GM19397 (cell line): ENCODE results near the gene RAPGEF1.
"Not testable (repeated sequence)": the region's sequence is repeated elsewhere in the genome, so short reads cannot be mapped to it uniquely, and the experiment has no call there.

Source experiments
- ATAC-seq: cut with Tn5 transposase; IDR thresholded peaks from one replicate; pipeline ENCODE4 v1.9.1; 2021; ENCODE audit warnings: mild to moderate bottlenecking, moderate library complexity; ENCODE audit not compliant: unreplicated experiment

RAPGEF1 gene

DNA sequence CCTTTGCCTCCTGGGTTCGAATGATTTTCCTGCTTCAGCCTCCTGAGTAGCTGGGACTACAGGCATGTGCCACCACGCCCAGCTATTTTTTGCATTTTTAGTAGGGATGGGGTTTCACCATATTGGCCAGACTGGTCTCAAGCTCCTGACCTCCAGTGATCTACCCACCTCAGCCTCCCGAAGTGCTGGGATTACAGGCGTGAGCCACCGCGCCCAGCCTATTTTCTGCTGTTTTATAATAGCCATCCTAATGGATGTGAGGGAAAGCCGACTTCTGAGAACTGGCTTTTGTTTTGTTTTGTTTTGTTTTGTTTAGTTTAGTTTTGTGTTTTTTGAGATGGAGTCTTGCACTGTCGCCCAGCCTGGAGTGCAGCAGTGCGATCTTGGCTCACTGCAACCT is 13.9 kb upstream of the RAPGEF1 start:
- ATAC-seq = not testable (repeated sequence)

DNA sequence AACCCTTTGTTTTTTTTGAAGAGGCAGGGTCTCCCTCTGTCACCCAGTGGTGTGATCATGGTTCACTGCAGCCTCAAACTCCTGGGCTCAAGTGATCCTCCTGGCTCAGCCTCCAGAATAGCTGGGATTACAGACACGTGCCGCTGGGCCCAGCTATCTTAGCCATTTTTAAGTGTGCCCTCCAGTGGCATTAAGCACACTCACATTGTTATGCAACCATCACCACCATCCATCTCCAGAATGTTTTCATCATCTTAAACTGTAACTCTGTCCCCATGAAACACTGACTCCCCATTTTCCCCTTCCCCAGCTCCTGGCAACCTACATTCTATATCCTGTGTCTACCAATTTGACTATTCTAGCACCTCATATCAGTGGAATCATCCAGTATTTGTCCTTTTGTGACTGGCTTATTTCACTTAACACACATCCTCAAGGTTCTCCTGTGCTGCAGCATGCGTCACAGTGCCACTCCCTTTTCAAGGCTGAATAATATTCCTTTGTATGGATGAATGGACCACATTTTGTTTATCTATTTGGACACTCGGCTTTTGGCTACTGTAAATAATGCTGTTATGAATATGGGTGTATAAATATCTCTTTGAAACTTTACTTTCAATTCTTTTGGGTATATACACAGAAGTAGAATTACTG is 12.5 kb upstream of the RAPGEF1 start:
- no peak for ATAC-seq

DNA sequence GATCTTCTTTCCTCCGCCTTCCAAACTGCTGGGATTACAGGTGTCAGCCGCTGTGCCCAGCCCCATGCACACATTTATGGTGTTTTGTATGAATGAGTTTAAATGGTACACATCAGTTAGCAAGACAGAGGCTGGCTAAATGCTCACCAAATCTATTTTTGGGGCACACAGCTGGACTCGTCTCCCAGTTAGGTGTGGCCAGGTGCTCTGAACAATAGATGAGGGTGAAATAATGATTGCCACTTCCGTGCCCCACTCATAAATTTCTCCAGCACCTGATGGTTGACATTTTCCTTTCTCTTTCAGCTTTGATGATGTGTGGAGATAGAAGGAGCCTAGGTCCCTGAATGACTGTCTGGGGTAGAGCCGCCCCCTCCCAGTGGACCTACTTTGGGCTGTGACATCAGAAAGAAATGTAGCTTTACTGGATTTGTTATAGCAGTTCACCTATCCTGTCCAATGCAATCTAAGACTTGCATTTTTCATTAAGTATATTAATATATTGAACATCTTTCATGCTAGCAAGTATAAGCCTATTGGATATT is 8.6 kb upstream of the RAPGEF1 start:
- ATAC-seq = no peak

DNA sequence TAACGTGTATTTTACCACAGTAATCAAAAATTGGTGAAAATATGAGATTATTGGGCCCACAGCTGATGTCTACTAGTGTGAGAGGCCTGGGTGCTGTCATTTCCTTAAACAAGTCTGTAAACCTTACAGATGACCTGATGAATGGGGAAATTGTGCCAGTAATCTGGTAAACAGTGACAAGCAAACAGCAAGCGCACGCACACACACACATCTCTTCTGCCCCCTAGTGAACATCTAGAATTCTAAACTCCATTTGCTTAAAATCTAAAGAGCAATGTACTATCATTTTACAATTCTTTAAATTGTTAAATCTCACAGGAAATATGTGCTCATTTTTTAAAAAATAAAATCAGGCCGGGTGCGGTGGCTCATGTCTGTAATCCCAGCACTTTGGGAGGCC is 7.5 kb upstream of the RAPGEF1 start:
- no peak for ATAC-seq

DNA sequence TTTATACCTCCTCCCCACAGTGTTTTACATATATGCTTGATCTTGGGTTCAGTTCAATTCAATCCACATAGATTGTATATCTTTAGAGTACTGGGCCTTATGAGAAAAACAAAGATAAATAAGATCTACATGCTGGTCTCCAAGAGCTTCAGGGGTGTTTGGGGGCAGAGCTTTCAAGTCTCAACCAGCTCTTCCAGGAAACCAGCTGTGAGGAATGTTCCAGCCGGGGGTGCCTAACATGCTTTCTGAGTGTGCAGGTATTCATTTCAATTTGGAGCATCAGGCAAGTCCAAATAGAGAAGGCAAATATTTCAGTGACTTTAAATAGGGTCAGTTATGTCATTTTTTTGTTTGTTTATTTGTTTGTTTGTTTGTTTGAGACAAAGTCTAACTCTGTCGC is 5.7 kb upstream of the RAPGEF1 start:
- ATAC-seq = no peak

DNA sequence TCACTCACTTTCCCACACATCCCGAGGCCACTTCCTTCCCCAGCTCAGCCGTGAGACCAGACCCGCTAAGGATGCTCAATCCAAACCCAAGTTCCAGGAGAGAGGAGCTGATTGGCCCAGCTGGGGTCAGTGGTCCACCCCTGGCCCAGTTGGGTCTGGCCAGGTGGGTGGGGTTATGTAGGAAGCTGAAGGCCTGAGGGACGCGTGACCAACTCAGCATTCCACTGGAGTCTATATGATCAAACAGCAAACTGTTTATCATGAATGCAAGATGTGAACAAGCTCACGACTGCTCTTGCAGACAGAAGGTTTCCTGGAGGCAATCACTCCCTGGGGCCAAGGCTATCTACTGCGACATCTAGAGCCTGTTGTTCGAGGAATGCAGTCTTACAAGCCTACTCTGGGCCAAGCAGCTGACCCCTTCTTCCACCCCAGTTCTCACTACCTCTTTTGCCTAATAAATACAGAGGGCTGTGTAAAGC is 4.9 kb upstream of the RAPGEF1 start:
- no peak for ATAC-seq

DNA sequence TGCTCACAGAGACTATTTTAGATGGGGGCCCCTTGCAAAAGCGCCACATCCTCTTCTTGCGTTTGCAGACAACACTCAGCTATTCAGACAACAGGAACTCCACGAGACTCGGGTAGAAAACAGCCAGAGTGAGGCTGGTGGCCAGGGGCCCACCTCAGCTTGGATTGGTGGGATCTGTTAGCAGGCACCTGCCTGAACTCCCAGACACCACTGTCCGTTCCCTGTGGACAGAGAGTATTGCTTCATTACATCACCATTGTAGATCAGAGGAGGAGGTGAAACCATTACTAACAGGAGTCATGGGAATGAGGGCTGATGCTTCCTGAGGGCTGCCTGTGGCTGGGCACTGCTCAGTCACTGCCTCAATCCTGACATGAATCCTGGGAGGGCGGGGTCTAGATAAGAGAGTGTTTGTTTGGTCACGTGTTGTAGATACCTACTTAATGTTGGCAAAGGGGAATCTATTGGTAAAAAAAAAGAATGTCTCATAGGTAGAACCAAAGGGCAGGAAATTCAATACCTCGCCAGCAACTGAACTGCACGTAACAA is 4.4 kb upstream of the RAPGEF1 start:
- ATAC-seq = no peak

DNA sequence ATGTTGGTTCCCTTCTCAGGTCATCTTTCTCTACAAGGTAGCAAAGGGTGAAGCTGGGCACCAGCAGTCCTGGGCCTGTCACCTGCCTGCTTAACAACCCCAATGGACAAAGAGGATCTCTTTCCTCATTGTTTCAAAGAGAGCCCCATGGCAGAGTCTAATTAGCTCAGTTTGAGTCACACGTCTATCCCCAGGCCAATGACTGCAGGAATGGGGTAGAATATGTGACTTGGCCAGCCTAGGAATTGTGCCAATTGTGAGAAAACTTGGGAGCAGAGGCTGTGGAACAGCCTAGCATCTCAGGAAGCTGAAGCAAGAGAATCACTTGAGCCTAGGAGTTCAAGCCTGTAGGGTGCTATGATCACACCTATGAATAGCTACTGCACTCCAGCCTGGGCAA is 3.6 kb upstream of the RAPGEF1 start:
- ATAC-seq = no peak

DNA sequence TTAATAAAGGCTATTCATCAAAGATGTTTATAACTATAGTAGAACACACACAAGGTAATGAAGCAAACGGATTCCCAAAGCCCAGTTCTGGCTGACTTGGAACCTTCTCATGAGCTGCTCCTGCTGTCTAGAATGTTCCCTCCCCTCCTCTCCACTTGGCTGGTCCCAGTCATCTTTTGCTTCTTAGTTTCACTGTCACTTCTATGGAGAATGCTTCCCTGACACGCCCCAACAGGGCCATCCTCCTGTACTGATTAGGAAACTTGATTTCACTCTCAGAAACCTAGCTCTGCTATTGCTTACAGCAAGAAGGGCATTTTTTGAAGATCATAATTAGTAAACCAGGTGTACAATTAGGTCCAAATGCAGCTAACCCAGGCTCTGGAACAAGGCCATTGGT is 3.2 kb upstream of the RAPGEF1 start:
- no peak for ATAC-seq

DNA sequence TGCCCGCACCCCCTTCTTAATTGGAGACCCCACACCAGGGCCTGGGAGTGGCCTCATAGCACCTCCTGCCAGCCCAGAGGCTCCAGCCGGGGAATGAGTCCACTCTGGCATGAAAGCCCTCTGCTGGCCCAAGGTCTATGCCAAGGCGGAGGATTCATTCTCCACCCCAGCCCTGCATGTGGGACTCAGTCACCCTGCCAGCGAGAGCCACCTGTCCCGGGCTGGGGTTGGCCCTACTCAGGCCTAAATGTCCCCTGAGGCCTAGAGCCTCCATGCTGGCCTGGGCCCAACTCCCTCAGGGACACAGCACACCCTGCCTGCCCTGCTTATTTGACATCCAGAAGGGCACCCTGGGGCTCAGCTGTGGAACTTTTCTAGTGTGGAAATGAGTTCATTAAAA is 1.0 kb upstream of the RAPGEF1 start:
- ATAC-seq = no peak

DNA sequence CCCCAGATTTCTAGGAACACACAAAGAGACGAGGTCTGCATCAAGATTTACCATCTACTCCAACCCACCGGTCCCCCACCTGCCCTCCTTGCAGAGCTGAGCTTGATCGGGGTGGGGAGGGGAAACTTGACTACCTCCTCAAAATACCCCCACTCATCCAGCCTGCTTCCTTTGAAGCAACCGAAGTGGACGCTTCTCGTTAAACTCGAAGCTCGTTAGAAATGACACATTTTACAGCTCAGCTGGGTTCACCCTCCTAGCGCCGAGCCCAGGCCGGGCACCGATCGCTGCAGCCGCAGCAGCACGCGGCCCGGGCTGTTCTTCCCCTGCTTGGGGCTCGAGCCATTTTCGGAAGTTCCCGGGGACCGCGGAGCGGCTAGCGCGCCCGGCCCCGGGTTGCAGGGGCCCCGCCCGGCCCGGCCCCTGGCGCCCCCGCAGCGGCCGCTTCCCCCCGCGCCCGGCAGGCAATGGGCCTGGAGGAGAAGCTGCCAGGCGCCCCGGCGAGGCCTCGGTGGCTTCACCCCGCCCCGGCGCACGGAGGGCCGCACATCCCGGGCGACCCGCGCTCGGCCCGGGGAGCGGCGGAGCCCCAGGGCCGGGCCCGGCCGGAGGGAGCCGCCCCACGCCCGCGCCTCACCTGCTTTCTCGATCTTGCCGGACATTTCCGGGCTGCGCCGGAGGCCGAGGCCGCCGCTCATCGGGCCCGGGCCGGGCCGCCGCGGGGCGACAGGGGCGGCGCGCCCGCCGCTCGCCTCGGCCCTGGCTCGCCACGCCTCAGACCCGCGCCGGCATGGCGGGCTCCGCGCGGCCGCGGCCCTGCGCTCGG is 530 bp downstream of the RAPGEF1 start:
- ATAC-seq = peak; percentile 40

DNA sequence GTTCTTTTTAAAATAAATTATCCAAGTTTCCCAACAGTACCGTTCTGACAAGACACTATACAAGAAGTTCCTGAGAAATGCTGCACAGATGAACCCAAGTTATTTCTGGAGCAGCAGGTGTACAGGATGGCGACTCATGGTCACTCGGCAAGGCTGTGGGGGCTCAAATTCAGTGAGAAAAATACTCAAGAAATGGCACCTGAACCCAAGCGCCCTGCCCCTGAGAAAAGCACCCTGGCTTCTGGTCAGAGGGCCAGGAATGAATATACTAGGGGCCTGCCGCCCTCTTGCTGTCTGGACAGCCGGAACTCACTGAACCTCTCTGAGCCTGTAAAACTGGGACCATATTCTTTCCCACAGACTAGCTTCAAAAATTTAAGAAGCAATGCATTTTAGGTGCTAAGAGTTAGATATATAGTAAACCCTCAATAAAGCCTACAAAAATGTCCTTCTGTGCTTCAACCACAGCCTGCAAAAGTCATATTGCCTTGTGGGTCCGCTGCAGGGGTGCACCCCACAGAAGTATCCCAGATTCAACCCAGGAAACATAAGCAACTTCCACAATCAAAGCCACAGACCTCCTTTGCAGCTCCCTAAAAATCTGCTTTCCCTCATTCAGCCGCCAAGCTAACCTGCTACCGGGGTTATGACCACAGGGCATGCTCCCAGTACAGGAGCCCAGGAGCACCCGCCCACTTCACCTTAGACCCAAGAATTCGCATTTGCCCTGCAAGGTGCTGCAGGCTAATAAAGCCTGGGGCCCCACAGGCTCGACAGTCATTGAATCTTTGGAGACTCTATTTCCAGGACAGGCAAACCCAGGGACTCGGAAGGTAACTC is 1.4 kb downstream of the RAPGEF1 start:
- ATAC-seq = no peak

DNA sequence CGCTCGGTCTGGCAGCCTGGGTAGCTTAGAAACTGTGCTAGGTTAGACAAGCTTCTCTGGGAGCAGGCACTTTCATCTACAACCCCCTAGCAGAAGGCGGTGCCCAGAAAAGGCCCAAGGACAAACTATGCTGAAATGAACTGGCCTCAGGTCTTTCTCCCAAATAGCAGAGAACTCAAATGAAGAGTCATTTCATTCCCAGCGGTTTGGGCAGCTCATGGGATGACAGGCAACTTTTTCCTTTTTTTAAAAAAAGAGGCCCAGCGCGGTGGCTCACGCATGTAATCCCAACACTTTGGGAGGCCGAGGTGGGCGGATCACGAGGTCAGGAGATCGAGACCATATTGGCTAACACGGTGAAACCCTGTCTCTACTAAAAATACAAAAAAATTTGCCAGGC is 2.5 kb downstream of the RAPGEF1 start:
- no peak for ATAC-seq

DNA sequence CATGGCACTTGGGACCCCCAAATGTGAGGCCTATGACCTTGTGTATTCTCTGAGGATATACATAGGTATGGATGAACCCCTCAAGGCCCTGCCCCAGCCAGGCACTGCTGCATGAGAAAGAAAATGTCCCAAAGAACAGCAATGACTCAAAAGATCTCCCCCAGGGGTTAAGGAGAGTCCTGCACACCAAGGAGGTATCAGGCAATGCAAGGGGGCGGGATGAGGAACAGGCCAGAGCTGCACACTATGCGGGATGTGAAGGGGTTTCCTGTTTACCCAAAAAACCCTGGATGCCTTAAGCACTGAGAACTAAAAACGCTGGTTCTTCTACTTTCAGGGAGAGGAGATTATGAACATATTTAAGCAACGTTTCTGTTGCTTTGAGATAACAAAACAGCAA is 3.4 kb downstream of the RAPGEF1 start:
- ATAC-seq = no peak

DNA sequence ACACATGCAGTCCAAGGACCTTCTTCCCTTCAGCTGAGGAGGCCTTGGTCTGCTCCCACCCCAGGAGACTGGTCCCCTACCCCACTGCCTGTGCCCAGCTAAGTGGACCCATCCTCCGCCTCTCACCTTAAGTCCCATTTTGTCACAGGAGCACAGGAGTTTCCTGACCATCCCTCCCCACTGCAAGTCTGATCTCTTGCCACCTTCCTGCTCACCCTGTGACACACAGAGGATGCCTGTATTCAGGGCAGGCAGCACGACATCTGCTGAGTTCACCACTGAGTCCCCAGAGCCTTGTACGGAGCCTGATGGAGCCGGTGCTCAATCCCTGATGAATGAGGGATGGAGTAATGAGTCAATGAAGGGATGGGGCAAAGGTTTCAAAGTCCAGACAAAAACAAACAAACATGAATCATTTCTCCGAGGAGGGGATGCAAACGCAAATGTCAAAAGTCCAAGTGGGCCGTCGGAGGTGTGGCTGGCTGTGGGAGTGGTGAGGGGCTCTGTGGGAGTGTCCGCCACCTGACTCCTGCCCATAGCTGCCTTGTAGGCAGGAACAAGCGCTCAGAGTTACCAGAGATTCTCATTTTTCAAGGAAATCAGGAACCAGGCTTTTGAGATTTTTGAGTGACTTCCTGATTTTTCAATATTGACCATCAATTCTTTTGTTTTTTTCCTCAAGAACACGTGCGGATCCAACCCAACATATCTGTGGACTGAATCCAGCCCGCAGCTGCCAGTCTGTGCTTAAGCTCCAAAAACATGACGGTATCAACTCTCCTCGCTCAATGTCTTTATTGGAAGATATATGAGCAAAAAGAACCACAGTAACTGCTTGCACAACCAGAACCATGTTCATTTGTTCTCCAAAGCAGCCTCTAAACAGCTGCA is 4.4 kb downstream of the RAPGEF1 start:
- no peak for ATAC-seq

DNA sequence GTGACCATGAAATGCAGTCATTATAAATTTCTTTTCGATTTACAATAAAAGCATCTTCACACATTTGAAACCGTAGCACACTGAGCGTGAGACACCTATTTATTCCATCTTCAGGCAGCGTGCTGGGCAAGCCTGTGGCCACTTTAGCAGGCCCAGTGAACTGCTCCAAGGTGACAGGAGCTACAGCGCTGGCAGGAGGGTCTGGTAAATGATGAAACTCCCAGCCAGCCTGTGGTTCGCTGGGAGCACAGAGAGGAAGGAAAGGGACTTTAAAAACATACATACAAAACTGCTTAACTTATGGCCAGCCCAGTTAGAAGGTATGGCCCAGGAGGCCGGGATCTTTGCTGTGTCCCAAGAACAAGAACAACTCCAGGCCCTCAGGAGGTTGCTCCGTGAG is 5.1 kb downstream of the RAPGEF1 start:
- no peak for ATAC-seq

DNA sequence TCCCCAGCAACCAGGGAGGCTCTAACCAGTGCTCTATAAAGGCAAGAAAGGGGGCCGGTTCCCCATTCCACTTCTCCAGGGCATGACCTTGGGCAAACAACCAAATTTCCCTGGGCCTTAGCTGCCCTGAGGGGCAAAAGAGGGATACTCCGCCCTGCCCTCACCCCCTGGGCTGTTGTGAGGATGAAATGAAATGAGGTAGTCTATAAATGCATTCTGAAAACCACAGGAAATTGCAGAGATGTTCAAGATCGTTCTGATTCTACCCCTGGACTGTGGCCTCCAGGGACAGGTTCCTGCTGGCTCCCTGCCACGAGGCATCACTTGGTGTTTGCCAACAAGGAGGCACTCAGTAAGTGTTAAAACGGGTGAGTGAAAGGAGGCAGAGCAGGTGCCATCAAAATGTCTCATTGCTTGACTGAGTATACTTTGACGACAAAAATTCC is 5.7 kb downstream of the RAPGEF1 start:
- ATAC-seq = no peak

DNA sequence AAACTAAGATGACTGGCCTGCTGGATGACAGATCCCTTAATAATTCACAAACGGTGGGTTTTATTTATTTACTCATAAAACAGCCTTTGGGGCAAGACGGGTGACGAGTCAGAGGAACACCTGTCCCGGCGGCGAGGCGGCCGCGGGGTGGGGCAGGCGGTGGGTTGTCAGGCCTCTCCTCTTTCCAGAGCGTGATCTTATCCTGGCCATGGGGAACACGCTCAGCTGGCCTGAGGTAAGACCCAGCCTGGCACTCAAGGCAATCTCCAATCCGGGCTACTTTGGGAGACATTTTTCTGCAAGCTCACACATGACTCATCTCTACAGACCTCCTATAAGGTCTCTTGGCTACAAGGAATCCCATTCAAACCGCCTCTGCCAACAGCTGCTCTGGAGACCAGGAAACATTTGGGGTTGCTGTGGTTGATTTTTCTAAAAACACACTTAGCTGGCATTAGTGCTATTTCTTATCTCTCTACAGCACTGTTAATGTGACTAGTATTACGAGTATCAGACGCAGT is 6.3 kb downstream of the RAPGEF1 start:
- no peak for ATAC-seq

DNA sequence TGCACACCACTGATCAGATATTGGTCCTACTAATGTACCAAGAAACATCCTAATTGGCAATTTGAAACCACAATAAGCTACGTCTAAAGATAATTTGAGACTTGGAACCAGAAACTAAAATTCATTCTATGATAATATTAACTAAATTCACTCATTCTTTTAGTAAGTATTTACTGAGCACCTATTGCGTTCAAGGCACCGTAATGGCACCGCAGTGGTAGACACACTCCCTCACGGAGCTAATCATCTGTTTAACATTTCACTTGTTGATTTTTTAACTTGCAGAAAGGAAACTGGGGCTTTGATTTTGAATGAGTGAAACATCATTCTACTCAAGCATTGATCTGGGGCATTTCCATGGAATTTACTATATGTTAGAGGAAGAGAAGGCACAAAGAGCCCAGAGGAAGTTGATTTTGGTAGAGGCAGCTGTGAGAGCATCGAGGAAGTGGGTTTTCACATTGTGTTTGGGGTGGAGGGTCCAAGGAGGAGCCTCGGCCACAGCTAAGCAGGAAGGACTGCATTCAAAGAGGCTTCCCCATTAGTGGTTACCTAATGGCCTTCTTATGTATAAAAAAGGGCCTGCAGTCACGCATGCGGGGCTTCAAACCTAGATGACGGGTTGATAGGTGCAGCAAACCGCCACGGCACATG is 7.1 kb downstream of the RAPGEF1 start:
- no peak for ATAC-seq
